Brain pericyte (primary cell): Measurements from ENCODE around the gene SSBP4.

Experiments
- DNase-seq: peaks from one replicate; pipeline ENCODE4 v3.0.0-alpha.2; 2012; ENCODE audit warnings: low read depth, low spot score

SSBP4 gene

DNA sequence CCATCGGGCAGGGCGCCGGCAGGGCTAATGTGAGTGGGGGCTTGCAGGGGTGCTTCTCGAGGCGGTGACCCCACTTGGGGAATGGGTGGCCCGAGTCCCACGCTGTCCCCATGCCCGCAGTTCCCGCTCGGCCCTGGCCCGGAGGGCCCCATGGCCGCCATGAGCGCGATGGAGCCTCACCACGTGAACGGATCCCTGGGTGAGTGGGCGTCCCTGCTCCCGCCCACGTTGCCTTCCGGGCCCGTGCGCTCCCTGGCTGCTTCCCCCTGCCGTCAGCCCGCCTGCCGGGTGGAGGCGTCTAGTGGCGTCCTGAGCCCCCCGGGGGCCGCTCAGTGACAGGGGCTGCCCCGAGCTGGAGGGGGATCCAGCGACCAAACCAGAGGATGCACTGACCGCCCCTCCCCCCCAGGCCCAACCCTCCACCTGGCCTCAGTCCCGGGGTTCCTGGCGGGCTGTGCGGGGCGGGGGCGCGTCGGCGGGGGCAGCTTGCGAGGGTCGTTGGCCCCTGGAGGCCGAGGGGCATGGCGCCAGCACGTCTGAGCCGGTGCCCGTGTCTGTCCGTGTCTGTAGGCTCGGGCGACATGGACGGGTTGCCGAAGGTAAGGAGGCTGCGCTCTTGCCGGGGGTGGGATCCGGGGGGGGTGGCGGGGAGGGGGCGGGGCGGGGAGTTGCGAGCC lies 14.0 kb downstream of the SSBP4 start:
- DNase-seq = no peak

DNA sequence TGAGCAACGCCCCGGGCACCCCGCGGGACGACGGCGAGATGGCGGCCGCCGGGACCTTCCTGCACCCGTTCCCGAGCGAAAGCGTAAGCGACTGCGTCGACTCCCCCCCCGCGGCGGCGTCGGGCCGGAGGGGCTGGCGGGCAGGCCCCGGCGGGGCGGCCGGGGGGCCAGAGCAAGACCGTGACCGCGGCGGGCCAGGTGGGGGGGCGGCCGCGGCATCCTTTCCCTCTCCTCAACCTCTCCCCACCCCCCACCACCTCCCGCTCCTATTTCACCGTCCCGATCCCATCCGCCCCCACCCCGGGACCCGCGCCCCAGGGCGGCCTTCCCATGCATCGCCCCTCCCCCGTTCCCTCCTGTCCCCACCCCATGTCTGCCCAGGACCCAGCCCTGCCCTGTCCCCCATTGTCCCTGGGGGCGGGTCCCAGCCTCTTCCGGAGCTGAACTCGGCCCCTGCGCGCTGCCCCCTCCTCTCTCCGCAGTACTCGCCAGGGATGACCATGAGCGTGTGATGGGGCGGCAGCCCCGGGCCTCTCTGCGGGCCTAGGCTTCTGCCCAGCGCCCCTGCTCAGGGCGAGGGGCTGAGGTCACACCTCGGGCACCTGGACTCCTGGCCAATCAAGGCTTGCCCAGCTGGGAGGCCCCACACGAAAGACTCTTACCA lies 14.7 kb downstream of the SSBP4 start:
- no peak for DNase-seq

DNA sequence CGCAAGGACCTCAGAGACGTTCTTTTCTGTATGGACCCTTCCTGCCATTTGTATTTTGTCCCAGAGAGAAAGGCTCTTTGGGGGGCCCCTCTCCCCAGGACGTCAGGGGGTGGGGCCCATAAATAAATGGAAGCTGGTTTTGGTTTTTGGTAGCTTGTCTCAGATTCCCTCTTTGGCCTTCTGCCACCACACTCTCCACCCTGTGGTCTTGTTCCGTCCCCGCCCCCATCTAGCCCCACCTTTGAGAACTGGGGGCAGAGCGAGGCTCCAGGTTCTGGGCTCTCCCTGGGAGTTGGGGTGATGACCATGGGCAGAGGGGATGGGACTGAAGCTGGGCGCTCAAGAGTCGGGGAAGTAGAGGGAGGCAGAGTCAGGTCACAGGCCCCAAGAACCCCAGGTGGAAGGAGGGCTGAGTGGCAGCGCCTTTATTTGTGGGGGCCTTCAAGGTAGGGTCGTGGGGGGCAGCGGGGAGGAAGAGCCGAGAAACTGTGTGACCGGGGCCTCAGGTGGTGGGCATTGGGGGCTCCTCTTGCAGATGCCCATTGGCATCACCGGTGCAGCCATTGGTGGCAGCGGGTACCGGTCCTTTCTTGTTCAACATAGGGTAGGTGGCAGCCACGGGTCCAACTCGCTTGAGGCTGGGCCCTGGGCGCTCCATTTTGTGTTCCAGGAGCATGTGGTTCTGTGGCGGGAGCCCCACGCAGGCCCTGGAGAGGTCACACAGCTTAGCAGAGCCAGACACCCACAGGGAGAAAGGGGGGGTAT lies 15.4 kb downstream of the SSBP4 start:
- DNase-seq = no peak

DNA sequence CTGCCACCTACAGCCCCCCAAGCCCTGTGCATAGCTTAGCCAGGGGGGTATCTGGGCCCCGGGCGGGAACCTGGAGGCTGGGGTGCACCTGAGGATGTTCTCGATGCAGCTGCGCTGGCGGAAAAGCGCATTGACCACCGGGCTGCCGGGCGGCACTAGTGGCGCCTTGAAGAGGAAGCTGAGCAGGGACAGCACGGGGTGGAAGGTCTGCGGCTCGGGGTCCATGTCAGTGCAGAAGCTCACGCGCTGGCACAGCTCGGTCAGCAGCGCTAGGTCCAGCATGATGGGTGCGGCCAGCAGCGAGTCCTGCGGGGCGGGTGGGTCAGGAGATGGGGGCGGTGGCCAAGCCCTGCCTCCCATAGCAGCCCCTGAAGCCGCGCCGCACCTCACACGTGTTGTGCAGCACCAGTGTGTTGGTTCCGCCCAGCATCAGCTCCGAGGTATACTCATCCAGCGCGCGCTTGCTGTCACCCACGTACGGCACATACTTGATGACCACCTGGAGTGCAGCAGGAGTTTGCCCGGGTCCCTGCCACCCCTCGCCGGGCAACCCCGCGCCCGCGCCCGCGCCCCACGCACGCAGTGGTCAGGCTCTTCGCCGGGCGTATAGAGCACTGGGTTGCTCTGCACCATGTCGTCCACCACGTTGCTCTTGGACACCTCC lies 16.1 kb downstream of the SSBP4 start:
- no peak for DNase-seq

DNA sequence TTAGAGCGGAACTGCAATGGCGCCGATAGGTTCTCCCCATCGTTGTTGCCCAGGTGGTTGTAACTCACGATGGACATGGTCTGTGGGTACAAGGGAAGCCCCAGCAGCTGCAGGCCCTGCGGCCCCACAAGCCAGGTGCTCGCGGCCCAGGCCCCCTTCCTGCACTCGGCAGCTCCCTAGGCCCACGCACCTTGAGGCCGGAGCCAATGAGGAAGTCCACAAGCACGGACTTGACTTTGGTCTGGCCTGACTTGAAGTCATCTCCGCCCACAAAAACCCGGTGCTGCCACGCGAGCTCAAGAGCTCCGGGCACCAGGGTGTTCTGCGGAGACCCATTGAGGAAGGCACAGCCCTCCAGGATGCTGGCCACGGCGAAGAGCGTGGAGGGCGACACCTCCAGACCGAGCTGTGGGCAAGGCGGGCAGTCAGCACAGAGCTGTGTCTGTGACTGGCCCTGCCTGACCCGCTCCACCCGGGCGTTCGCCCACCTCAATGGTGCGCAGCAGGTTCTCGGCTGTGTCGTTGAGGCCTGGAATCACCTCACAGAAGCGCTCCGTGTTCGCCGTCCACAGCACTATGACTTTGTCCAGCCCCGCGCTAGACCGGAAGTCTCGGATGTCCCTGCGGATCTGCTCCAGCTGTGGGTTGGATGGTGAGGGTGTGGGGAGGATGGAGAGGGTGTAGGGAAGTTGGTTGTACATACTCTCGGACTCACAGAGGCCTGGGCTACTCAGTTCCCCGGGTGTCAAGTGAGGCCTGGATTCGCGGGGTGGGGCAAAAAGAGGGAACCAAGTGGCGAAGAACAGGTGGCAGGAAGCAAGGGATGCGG lies 16.9 kb downstream of the SSBP4 start:
- no peak for DNase-seq

DNA sequence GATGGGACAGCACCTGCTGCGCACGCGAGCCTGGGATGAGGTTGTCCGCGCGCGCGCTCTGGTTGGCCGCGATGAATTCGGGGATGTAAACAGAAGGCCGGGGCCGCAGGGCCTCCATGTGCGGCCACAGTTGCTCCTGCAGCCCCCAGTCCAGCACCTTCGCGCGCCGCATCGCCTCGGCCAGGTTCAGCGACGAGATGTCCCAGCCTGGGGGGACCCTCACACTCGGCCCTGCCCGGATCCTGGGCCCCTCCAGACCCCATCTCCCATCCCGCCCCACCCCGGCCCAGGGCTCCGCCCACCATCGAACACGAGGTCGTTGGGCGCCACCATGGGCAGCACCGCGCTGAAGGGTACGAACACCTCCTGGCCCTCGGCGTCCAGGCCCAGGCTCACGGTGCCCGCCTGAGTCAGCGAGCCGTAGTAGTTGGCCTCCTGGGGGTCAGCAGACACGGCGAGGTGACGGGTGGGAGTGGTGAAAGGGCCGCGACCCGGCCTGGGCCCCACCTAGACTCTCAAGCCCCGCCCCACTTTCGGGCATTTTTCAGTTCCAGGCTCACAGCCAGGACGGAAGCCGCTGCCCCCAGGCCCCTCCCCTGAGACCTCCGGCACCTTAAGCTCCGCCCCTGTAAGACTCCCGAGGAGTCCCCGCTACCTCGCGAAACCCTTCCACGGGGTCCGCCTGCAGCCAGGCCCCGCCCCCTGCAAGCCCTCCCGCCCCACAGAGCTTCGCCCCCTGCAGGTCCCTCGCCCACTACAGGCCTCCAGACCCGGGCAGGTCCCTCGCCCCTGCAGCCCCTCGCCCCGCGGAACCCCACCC lies 17.7 kb downstream of the SSBP4 start:
- no peak for DNase-seq

DNA sequence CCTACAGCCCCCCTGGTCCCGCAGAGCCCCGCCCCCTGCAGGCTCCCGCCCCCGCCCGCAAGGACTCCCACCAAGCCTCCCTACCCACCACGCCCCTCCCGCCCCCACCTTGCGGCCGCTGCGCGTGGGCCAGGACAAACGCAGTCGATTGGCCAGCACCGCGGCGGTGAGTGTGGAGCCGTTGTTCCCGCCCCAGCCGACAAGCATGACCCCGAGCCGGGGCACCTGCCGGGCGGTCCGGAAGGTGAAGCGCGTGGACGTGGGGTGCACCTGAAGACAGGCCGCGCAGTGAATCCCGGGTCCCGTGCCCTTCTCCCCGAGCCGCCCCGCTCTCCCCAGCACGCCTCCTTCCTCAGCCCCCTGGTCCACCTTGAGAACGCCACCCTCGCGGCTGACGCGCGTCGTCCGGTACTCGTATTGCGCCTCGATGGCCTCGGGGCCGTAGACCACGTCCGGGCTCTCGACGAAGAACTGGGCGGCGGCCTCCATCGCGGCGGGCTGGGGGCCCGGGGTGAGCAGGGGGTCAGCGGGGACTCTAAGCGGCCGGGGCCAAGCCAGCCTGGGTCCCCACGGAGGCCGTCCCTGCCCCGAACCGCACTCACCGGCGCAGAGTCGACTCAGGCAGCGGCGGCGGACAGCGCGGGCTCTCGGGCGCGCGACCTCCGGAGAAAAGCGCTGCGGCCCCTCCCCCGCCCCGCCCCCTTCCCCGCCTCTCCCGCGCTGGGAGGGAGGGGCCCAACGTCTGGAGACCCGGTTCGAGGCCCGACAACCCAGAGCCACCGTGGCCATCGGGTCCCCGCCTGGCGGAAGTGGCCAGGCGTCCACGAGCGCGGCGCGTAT lies 18.5 kb downstream of the SSBP4 start, which contains the start of gene ISYNA1:
Gene ISYNA1, minus strand, starts transcription at position 643 of the 840 bp plus-strand sequence. Its CDS starts 154 bp downstream, at position 489.
- no peak for DNase-seq

DNA sequence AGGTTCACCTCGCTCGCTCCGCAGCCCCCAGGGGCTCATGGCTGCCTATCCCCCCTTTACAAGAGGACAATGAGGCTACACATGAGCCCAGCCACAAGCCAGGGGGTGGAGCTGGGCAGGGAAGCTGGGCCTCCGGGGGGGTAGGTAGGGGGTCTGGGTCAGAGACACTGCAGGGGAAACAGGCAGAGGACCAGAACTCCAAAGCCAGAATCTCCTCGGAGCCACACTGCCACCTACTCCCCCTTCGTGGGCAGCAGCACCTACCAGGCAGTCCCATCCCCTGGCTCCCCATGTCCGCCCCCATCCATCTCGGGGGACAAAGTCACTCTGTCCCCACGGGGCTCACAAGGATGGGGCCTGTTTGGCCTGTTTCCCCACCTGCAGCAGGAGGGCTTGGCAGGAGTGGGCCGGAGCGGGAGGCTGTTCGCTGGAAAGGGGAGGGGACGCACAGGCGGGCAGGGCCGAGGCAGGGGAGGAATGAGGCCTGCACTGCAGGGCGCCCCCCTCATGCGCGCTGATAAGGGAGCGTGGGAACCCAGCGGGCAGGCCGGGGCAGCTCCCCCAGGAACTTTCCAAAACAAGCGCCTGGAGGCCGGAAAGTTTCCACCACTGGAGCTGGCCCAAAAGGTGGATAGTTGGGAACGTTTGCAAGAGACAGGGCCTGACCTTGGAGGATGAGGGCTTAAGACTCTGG lies 19.3 kb downstream of the SSBP4 start:
- DNase-seq = no peak

DNA sequence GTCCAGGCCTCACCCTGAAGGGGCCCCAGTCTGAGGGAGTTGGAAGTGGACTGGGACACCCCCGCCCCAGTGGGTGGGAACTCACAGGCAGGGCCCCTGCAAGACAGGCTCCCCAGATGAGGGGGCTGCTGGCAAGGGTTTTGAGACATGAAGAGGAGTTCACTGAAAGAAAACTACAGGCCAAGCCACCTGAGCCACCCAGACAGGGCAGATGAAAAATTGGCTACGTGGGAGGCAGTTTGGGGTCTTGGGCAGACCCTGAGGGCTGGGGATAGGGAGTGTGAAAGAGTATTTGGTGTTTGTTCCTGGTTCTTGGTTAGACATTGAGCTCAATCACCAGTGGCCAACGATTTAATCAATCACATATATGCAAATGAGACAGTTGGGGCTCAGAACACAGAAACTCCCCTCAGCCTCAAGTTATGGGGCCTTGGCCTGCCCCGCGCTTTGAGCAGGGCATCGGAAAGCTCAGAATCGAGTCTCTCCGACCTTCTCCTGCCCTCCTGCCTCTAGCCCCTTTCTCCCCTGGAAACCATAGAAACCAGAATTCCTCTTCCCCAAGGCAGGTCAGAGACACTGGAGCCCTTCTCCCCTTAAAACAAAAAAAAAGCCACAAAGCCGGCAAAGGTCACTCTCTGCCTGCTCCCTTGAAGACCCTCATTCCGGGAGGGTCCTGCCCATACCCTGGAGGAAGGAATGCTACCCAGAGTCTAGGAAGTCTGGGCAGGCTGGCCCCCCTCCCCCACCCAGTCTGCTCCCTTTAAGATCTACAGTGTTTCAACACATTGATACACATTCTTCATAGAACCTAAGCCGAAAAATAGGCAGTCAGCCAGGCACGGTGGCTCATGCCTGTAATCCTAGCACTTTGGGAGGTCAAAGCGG lies 20.1 kb downstream of the SSBP4 start:
- no peak for DNase-seq

DNA sequence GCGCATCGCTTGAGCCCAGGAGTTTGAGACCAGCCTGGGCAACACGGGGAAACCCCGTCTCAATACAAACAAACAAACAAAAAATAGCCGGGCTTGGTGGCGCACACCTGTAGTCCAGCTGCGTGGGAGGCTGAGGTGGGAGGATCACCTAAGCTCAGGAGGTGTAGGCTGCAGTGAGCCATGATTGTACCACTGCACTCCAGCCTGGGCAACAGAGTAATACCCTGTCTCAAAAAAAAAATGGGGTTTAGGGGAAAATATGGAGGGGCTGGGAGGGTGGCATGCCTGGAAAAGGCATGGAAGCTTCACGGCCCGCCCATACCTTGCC lies 20.7 kb downstream of the SSBP4 start:
- no peak for DNase-seq

DNA sequence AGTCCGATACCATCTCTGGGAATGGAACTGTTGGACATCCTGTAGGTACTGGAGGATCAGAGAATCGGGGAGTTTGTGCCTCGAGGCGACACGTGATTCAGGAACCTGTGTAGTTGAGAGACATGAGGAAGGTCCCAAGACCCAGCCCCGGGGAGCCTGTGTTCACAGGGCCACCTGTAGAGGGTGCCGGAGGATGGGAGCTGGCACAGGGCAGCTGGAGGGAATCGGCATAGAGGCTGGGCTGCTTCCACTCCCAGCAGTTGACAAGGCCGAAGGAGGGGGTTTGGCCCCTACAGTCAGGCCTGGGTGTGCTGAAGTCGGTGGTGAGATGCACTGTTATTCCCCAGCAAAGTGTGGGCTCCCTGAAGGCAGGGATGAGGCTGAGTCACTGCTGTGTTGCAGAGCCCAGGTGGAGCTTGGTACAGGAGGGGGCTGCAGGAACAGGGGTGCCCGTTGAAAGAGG lies 21.2 kb downstream of the SSBP4 start:
- DNase-seq = no peak

DNA sequence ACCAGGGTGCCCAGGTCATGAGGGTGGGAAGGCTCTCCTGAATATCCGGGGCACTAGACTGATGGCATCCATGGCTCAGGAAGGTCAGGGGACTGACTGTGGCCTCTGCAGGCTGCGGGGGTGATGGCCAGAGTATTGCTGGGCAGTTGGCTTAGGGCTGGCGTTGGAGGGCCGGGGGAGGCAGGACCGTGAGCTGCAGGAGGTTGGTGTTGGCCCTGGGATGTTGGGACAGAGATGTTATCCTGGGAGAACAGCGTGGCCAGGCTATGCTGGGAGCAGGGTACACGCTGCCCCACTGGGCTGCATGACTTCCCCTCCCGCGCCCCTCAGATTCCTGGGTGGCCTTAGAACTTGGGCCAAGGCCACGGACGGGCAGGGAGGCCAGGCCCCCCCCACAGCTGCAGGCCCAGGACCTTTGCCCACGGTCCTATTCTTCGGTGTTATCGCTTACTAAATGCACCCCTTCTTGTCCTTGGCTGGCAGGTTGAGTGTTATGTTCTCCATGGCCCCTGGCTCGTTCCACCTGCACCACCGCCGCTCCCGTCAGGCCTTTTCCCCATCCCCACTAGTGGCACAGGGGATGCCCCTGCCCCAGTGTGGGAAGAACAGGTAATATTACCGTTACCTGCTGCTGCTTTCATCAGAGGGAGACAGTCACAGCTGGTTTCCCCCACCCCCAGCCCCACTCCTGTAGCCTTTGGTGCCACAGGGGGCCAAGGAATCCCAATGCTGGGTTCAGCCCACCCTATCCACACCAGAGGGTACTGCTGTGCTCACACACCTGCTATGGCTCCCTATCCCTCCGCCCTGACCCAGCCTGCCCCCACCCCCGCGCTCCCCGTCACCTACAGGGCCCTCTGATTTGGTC lies 22.0 kb downstream of the SSBP4 start:
- DNase-seq = no peak

DNA sequence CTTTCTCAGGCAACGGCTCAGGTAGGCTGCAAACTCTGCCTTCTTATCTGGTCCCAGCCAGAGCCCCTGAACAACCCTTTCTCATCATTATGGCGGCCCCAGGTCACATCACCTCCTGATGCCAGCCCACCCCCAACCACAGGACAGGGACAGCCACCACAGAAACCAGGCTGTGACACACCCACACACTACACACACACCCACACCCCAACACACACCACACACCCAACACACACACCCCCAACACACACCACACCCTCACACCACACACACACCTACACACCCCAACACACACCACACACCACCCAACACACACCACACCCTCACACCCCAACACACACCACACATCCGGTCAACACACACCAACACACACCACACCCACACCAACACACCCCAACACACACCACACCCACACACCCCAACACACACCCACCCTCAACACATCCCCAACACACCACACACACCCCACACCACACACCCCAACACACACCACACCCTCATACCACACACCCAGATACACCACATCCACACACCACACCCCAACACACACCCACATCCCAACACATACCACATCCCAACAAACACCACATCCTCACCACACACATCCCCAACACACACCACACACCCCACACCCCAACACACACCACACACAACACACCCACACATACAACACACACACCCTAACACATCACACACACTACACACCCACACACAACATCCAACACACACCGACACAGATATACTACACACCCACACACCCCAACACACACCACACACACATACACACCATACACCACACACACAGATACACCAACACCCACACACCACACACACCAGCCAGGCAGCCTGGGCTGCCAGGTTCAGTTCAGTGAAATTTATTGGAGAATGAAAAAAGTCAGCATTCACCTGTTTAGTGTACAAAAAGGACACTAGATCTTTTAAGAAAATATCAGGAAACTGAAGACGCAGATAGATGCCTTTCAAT lies 22.9 kb downstream of the SSBP4 start:
- no peak for DNase-seq

DNA sequence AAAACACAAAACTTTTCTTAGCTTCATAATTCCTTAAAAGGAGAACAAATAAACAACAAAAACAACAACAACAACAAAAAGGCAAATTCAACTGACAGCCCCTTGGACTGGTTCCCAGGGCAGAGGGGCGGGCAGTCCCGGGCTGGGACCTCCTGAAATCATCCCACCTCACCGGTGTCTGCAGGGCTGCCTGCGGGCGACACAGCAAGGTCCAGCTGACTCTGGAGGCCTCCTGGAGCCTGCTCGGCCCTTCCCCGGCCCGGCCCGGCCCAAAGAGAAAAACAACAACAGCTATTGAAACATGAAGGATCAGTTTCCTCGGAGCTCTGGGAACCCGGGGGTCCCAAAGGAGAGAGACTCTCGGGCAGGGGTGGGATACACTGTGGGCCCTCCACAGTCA lies 23.7 kb downstream of the SSBP4 start:
- no peak for DNase-seq

DNA sequence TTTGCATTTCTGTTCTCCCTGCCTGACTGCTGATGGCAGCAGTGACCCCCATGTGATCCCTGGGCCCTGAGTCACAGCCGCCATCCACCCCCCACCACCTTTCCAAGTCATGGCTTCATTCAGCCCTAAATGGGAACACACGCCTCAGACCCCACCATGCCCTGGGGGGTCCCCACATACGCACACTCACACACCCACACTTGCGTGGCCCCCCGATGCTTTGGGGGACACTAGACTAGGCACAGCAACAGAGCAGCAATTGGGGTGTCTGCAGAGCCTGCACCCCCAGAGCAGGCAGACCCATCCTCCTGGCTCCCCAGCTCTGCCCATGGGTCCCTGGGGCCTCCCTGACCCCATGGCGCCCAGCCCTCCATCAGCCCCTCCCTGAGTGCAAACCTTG lies 24.2 kb downstream of the SSBP4 start:
- no peak for DNase-seq

DNA sequence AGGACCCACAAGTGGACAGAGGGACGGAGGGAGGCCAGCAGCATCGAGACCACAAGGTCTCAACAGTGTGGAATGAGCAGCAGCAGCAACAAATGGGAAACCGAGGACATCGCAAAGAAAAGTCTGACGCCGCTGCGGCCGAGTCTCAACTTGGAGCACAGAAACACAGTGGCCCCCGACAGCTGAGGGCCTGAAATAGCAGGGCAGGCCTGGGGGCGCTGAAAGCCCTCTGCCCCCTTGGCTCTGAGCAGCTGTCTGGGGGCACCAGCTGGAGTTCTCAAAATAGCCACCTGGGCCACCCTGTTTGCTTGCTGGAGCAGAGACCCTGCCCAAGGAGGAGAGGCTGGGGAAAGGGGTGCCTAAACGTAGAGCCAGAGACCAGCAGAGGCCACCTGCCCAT lies 24.6 kb downstream of the SSBP4 start:
- DNase-seq = no peak
